Testis (tissue), 3 donors: ENCODE results near the gene S100A9. TPM values are rescaled to one million over a fixed set of nuclear protein-coding genes. Genes with fewer than 3 reads are reported as not detected.

Experiments used
- DNase-seq: peaks from one replicate; pipeline ENCODE4 v3.0.0-alpha.2; 2019
- H3K27ac ChIP-seq, 2 donors: fragments of 200-600 bp; sonication (generic); one replicate each; pipeline ENCODE4 v1.5.1; 2019
- H3K27me3 ChIP-seq: fragments of 200-600 bp; sonication (generic); one replicate; pipeline ENCODE4 v1.5.1; 2019
- H3K36me3 ChIP-seq: fragments of 200-600 bp; sonication (generic); one replicate; pipeline ENCODE4 v1.5.1; 2017; ENCODE audit warnings: low read depth; ENCODE audit errors: missing control alignments
- H3K4me1 ChIP-seq: fragments of 200-600 bp; sonication (generic); one replicate; pipeline ENCODE4 v1.5.1; 2019
- H3K4me3 ChIP-seq, 2 donors: fragments of 200-600 bp; sonication (generic); one replicate each; pipeline ENCODE4 v1.5.1; 2017 to 2019
- H3K9me3 ChIP-seq: fragments of 200-600 bp; sonication (generic); one replicate; pipeline ENCODE4 v1.5.1; 2017
- POLR2A ChIP-seq: fragments of 450-650 bp; IDR thresholded peaks from one replicate; pipeline ENCODE4 v1.6.1; 2017; ENCODE audit warnings: antibody characterized with exemption, mild to moderate bottlenecking, moderate library complexity
- WGBS, 2 donors: methylation state at CpG; one replicate each; pipeline ENCODE4 v1.1.5; 2018; 5-methylcytosine and 5-hydroxymethylcytosine counted together
- intact Hi-C: fragments of 100-400 bp; cut with DNase I; formaldehyde crosslinking; loops from one replicate; pipeline ENCODE4 v1.15.1; 2023; ENCODE audit warnings: low total_unique reads
- polyA plus RNA-seq: library from polyadenylated mRNA; stranded (reverse); fragments of 350-450 nt; fragmentation: Illumina TruSeq; extraction: RNeasy Lipid Tissue Mini Kit (QIAGEN cat#74804); gene quantifications from one replicate; pipeline ENCODE4 v1.2.3, GENCODE V29; 2014; ENCODE audit warnings: low read depth, low replicate concordance; ENCODE audit not compliant: insufficient read depth
- total RNA-seq, 2 donors: library from RNA; depleted of rRNA; stranded (reverse); fragments of >200 nt; gene quantifications; one replicate each; pipeline ENCODE4 v1.2.3, GENCODE V29; 2016
- TF ChIP-seq, protein P1 (sequence below), 3 experiments: fragments of 450-650 bp in 2 of 3; fragments of 200-600 bp in 1 of 3; sonication (generic) in 1 of 3; IDR thresholded peaks; one replicate each; pipeline ENCODE4 v1.5.1; 2016 to 2019; ENCODE audit warnings: antibody characterized with exemption in 3 of 3, mild to moderate bottlenecking in 2 of 3, moderate library complexity in 1 of 3

S100A9 gene
- total and polyA plus RNA-seq, 3 donors from 2014 or later: 4.6 to 36.6 (median 10.7) TPM

DNA sequence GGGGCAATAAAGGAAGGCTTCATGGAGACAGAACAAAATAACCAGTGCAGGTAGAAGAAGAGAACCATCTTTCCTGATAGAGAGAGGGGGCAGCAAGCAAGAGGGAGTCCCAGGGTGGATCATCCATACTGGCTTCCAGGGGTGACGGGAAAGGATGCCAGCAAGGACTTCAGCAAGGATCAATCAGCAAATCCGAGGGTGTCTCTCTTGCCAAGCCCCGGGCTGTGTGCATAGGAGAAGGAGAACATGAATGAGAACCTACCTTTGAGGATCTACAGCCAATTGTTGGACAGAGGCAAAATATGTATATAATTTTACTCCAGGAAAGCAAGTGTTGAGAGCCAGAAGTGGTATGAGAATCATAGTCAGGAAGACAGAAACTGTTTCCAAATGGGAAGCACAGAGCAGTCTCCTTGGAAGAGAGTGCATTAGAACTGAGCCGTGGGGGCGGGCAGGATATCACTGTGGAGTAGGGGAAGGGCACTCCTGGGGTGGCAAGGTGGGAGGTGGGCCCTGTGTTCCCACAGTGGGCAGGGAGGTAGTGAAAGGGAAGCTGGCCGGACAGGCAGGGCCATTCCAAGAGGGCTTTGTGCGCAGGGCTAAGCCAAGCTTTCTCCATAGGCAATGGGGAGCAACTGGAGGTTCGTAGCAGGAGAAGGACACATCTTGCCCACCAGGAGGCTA lies 1.1 kb upstream of the S100A9 start:
- H3K27me3 ChIP-seq: no peaks in the 10 kb centered on the region
- no peak overlapping the region for H3K4me3 ChIP-seq
- no peak for DNase-seq
- 82 to 88% methylated on average over 8 of the region's 8 CpGs for WGBS, 2 donors
- no peak overlapping the region for H3K27ac ChIP-seq
- H3K36me3 ChIP-seq: no peaks in the 10 kb centered on the region
- TF ChIP-seq, protein P1, sequence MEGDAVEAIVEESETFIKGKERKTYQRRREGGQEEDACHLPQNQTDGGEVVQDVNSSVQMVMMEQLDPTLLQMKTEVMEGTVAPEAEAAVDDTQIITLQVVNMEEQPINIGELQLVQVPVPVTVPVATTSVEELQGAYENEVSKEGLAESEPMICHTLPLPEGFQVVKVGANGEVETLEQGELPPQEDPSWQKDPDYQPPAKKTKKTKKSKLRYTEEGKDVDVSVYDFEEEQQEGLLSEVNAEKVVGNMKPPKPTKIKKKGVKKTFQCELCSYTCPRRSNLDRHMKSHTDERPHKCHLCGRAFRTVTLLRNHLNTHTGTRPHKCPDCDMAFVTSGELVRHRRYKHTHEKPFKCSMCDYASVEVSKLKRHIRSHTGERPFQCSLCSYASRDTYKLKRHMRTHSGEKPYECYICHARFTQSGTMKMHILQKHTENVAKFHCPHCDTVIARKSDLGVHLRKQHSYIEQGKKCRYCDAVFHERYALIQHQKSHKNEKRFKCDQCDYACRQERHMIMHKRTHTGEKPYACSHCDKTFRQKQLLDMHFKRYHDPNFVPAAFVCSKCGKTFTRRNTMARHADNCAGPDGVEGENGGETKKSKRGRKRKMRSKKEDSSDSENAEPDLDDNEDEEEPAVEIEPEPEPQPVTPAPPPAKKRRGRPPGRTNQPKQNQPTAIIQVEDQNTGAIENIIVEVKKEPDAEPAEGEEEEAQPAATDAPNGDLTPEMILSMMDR (IDR thresholded peaks at IDR 0.05): no peak
- no peak for TF ChIP-seq POLR2A
- intact Hi-C loops: loop anchor here (10.0 kb wide), 1 partner anchor 138 kb away; no protein-coding TSS in a partner anchor
- H3K9me3 ChIP-seq: no peaks in the 10 kb centered on the region
- H3K4me1 ChIP-seq: no peaks in the 10 kb centered on the region

GRCh38 chr1:153357076-153357852 lies 390 bp upstream of the S100A9 start:
- peak; percentile 24 for DNase-seq
- Histone ChIP-seq H3K4me3 (no peak overlapping the region), H3K36me3 (no peaks in the 10 kb centered on the region), H3K27ac (no peak overlapping the region), H3K27me3 (no peaks in the 10 kb centered on the region), H3K4me1 (no peaks in the 10 kb centered on the region), H3K9me3 (no peaks in the 10 kb centered on the region)
- WGBS, 2 donors: 75 to 83% methylated on average over 10 of the region's 10 CpGs
- TF ChIP-seq, protein P1 (IDR thresholded peaks at IDR 0.05): no peak
- no peak for TF ChIP-seq POLR2A
- intact Hi-C loops: loop anchor here (10.0 kb wide), 1 partner anchor 138 kb away; no protein-coding TSS in a partner anchor

DNA sequence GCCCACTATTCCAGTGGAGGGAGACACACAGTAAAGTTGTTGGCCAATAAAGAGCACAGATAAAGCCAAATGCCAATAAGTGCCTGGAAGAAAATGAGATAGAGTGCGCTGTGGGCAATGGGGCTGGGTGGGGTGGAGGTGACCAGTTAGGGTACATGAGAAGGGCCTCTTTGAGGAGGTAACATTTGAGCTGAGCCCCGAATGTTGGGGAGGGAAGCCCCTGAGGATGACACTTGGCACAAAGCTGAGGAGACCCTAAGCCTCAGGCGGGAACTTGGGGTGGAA lies 979 bp downstream of the S100A9 start:
- no peak overlapping the region for H3K4me3 ChIP-seq

GRCh38 chr1:153359241-153359640 lies 1.6 kb downstream of the S100A9 start:
- 90 to 96% methylated on average over 5 to 6 of the region's 6 CpGs for WGBS, 2 donors
- H3K4me1 ChIP-seq: no peaks in the 10 kb centered on the region
- intact Hi-C loops: loop anchor here (10.0 kb wide), 1 partner anchor 136 kb away; no protein-coding TSS in a partner anchor
- no peaks in the 10 kb centered on the region for H3K36me3 ChIP-seq
- no peak for DNase-seq
- no peak overlapping the region for H3K4me3 ChIP-seq
- no peaks in the 10 kb centered on the region for H3K9me3 ChIP-seq
- H3K27me3 ChIP-seq: no peaks in the 10 kb centered on the region
- TF ChIP-seq, protein P1 (IDR thresholded peaks at IDR 0.05): no peak
- TF ChIP-seq POLR2A: no peak
- H3K27ac ChIP-seq: no peak overlapping the region

More for the DNA sequence above, 979 bp downstream of the S100A9 start:
- Histone ChIP-seq H3K27me3 (no peaks in the 10 kb centered on the region), H3K4me1 (no peaks in the 10 kb centered on the region), H3K27ac (no peak overlapping the region), H3K36me3 (no peaks in the 10 kb centered on the region), H3K9me3 (no peaks in the 10 kb centered on the region)
- intact Hi-C loops: loop anchor here (10.0 kb wide), 1 partner anchor 136 kb away; no protein-coding TSS in a partner anchor
- TF ChIP-seq, protein P1 (IDR thresholded peaks at IDR 0.05): no peak
- no peak for TF ChIP-seq POLR2A
- 94 to 95% methylated on average over 3 of the region's 3 CpGs for WGBS, 2 donors
- no peak for DNase-seq
